Lung (tissue), 12 donors: Measurements from ENCODE around the gene AUTS2. TPM values are rescaled to one million over a fixed set of nuclear protein-coding genes. Genes with fewer than 3 reads are reported as not detected.
A peak's percentile ranks its signal among the peaks of the same experiment; 100 is the strongest.

Source experiments
- ATAC-seq: fragments of 200-7000 bp; cut with Tn5 transposase; one replicate; pipeline ENCODE4 v1.9.1; 2020; ENCODE audit warnings: moderate number of reproducible peaks; ENCODE audit not compliant: insufficient read depth, low FRiP score
- DNase-seq, 3 donors: peaks; one replicate each; pipeline ENCODE4 v3.0.0-alpha.2; 2013 to 2017
- H3K27ac ChIP-seq, 2 donors: one replicate each; pipeline ENCODE4 v1.5.1; 2013; ENCODE audit warnings: mild to moderate bottlenecking in 2 of 2, moderate library complexity in 2 of 2, control low read depth in 1 of 2, inconsistent platforms in 1 of 2, low read depth in 1 of 2, low read length in 1 of 2
- H3K27me3 ChIP-seq, 3 donors: one replicate each; pipeline ENCODE4 v1.5.1; 2013; ENCODE audit warnings: low read length in 2 of 3; ENCODE audit not compliant: control insufficient read depth in 3 of 3, insufficient read depth in 3 of 3
- H3K36me3 ChIP-seq, 4 donors: one replicate each; pipeline ENCODE4 v1.5.1; 2013; ENCODE audit warnings: low read length in 4 of 4, mild to moderate bottlenecking in 1 of 4, moderate library complexity in 1 of 4; ENCODE audit not compliant: control insufficient read depth in 4 of 4, insufficient read depth in 4 of 4
- H3K4me1 ChIP-seq, 5 donors: one replicate each; pipeline ENCODE4 v1.5.1; 2013; ENCODE audit warnings: low read length in 5 of 5, mild to moderate bottlenecking in 2 of 5, moderate library complexity in 1 of 5; ENCODE audit not compliant: control insufficient read depth in 5 of 5, insufficient read depth in 5 of 5
- H3K4me3 ChIP-seq: one replicate; pipeline ENCODE4 v1.5.1; 2013; ENCODE audit warnings: mild to moderate bottlenecking, control low read depth, moderate library complexity
- H3K9ac ChIP-seq, 2 donors: one replicate each; pipeline ENCODE4 v1.5.1; 2013; ENCODE audit warnings: low read length in 2 of 2, control low read depth in 1 of 2; ENCODE audit not compliant: insufficient read depth in 1 of 2
- H3K9me3 ChIP-seq, 4 donors: one replicate each; pipeline ENCODE4 v1.5.1; 2013; ENCODE audit warnings: low read length in 3 of 4, mild to moderate bottlenecking in 1 of 4, moderate library complexity in 1 of 4; ENCODE audit not compliant: control insufficient read depth in 4 of 4, insufficient read depth in 3 of 4
- CTCF ChIP-seq: IDR thresholded peaks from 2 replicates; pipeline ENCODE4 v1.5.1; 2012; ENCODE audit warnings: mild to moderate bottlenecking; ENCODE audit errors: control extremely low read depth, extremely low read depth
- WGBS, 2 donors: extraction: QIAGEN DNeasy Blood & Tissue Kit; methylation state at CpG; one replicate each; pipeline ENCODE4 v1.1.7; 2013; 5-methylcytosine and 5-hydroxymethylcytosine counted together
- polyA plus RNA-seq, 2 donors: library from polyadenylated mRNA; stranded (reverse); fragments of 200-250 nt; gene quantifications; one replicate each; pipeline ENCODE4 v1.2.1, GENCODE V29; 2013
- total RNA-seq, 2 donors: library from RNA; depleted of rRNA in 1 of 2; stranded (reverse); fragments of >200 nt in 1 of 2; gene quantifications; one replicate each; pipeline ENCODE4 v1.2.1, GENCODE V29; 2014 to 2021
- donor health status: control.
- donor health status: control.
- donor health status: Bipolar disorder and iron deficiency.
- donor health status: healthy.
- donor health status: DM: yes; HTN: yes; CAD: no.

The AUTS2 gene
- total and polyA plus RNA-seq, 4 donors, result 11.8 to 115 (median 40.6) TPM

GRCh38 chr7:70165477-70166170 is 567.3 kb downstream of the AUTS2 start:
- no peak for TF ChIP-seq CTCF
- Histone ChIP-seq H3K27me3 (no peaks in the 10 kb centered on the region), H3K9me3 (no peaks in the 10 kb centered on the region), H3K9ac (no peak overlapping the region), H3K4me3 (no peak overlapping the region), H3K4me1 (peaks cover 0 to 2% (median 0%) of the 10 kb centered on the region in 5 donors), H3K36me3 (no peaks in the 10 kb centered on the region), H3K27ac (peak overlapping the region in 1 of 2 donors; percentile 75)
- peak; percentile 55 for ATAC-seq
- WGBS, 2 donors, result 74 to 79% methylated on average over 7 of the region's 7 CpGs
- peak in 1 of 3 donors; percentile 51 for DNase-seq

GRCh38 chr7:70171369-70171920 is 573.2 kb downstream of the AUTS2 start:
- no peak overlapping the region for H3K27ac ChIP-seq
- no peak overlapping the region for H3K4me3 ChIP-seq
- WGBS, 2 donors, result 91 to 96% methylated on average over 4 of the region's 4 CpGs
- ATAC-seq (no peak), DNase-seq (no peak)
- no peaks in the 10 kb centered on the region for H3K27me3 ChIP-seq
- TF ChIP-seq CTCF, result no peak
- H3K9ac ChIP-seq, result no peak overlapping the region
- no peaks in the 10 kb centered on the region for H3K36me3 ChIP-seq
- H3K4me1 ChIP-seq, result no peaks in the 10 kb centered on the region
- peaks cover 0 to 3% (median 0%) of the 10 kb centered on the region in 4 donors for H3K9me3 ChIP-seq

- Histone ChIP-seq H3K27me3 (no peaks in the 10 kb centered on the region), H3K4me1 (peaks cover 0 to 9% (median 0%) of the 10 kb centered on the region in 5 donors), H3K36me3 (no peaks in the 10 kb centered on the region), H3K27ac (no peak overlapping the region), H3K9ac (no peak overlapping the region), H3K9me3 (peaks cover 0 to 3% (median 0%) of the 10 kb centered on the region in 4 donors), H3K4me3 (no peak overlapping the region)
- no peak for TF ChIP-seq CTCF
- no peak for DNase-seq
- 83 to 86% methylated on average over 3 of the region's 3 CpGs for WGBS, 2 donors
- ATAC-seq, result no peak
Measured at GRCh38 chr7:70177166-70177565, 578.9 kb downstream of the AUTS2 start.
